ENCODE data around the gene TEX2.

The TEX2 gene

GRCh38 chr17:64128787-64129514 lies 134.1 kb downstream of the TEX2 start:
- Histone ChIP-seq H3K36me3 (ENCODE audit: control insufficient read depth, insufficient read depth, low read length) (no peaks in the 10 kb centered on the region), H3K56ac (ENCODE audit: low read length) (peak overlapping the region; percentile 89), H3K79me1 (ENCODE audit: low read length) (no peaks in the 10 kb centered on the region), H3K9ac (ENCODE audit: low read length) (peak overlapping the region; percentile 82), H2BK15ac (replicated peaks; ENCODE audit: low read depth) (no peak overlapping the region), H3K4me2 (ENCODE audit: low read length) (peak overlapping the region; percentile 61), H3K4me3 (ENCODE audit: low read length) (peak overlapping the region; percentile 70), H4K8ac (ENCODE audit: low read depth, low read length) (no peak overlapping the region), H3K18ac (ENCODE audit: low read length) (no peak overlapping the region), H3K4me1 (ENCODE audit: control insufficient read depth, low read depth, low read length) (peaks cover 7% of the 10 kb centered on the region), H2BK120ac (ENCODE audit: low read depth, low read length) (no peak overlapping the region), H2BK5ac (ENCODE audit: low read length) (no peak overlapping the region), H3K23ac (ENCODE audit: low read length) (no peak overlapping the region), H3K79me2 (ENCODE audit: control insufficient read depth, insufficient read depth, low read length) (no peaks in the 10 kb centered on the region), H3K27me3 (ENCODE audit: insufficient read depth, low read length, poor library complexity) (no peaks in the 10 kb centered on the region), H3K27ac (ENCODE audit: low read depth, low read length) (no peak overlapping the region), H4K5ac (ENCODE audit: low read length) (no peak overlapping the region), H2AK5ac (ENCODE audit: low read length) (no peak overlapping the region), H3K4ac (ENCODE audit: low read depth, low read length) (no peak overlapping the region)
- peak; percentile 42 for DNase-seq
- WGBS (ENCODE audit: extremely low coverage, insufficient coverage, low lambda C conversion rate) = no CpG with 5 or more reads among the region's 15 CpGs

- no peaks in the 10 kb centered on the region for H3K79me2 ChIP-seq (ENCODE audit: control insufficient read depth, insufficient read depth, low read length)
- H3K56ac ChIP-seq (ENCODE audit: low read length) = no peak overlapping the region
- no peak overlapping the region for H4K8ac ChIP-seq (ENCODE audit: low read depth, low read length)
- H2BK5ac ChIP-seq (ENCODE audit: low read length) = no peak overlapping the region
- no peak overlapping the region for H3K9ac ChIP-seq (ENCODE audit: low read length)
- H2BK120ac ChIP-seq (ENCODE audit: low read depth, low read length) = no peak overlapping the region
- no peaks in the 10 kb centered on the region for H3K36me3 ChIP-seq (ENCODE audit: control insufficient read depth, insufficient read depth, low read length)
- H2AK5ac ChIP-seq (ENCODE audit: low read length) = no peak overlapping the region
- peaks cover 7% of the 10 kb centered on the region for H3K4me1 ChIP-seq (ENCODE audit: control insufficient read depth, low read depth, low read length)
- H3K4me2 ChIP-seq (ENCODE audit: low read length) = no peak overlapping the region
- H3K27ac ChIP-seq (ENCODE audit: low read depth, low read length) = no peak overlapping the region
- no peak overlapping the region for H3K4ac ChIP-seq (ENCODE audit: low read depth, low read length)
- H3K27me3 ChIP-seq (ENCODE audit: insufficient read depth, low read length, poor library complexity) = no peaks in the 10 kb centered on the region
- H3K4me3 ChIP-seq (ENCODE audit: low read length) = no peak overlapping the region
- H3K79me1 ChIP-seq (ENCODE audit: low read length) = no peaks in the 10 kb centered on the region
- H3K18ac ChIP-seq (ENCODE audit: low read length) = no peak overlapping the region
- no CpG with 5 or more reads among the region's 1 CpG for WGBS (ENCODE audit: extremely low coverage, insufficient coverage, low lambda C conversion rate)
- H3K23ac ChIP-seq (ENCODE audit: low read length) = no peak overlapping the region
- H2BK15ac ChIP-seq (replicated peaks; ENCODE audit: low read depth) = no peak overlapping the region
- no peak for DNase-seq
- H4K5ac ChIP-seq (ENCODE audit: low read length) = no peak overlapping the region
These were observed 136.1 kb downstream of the TEX2 start for GRCh38 chr17:64126918-64127317.

GRCh38 chr17:64125937-64126336 lies 137.1 kb downstream of the TEX2 start:
- no peak overlapping the region for H3K4me2 ChIP-seq (ENCODE audit: low read length)
- H2BK5ac ChIP-seq (ENCODE audit: low read length) = no peak overlapping the region
- H3K27ac ChIP-seq (ENCODE audit: low read depth, low read length) = no peak overlapping the region
- no peak overlapping the region for H3K23ac ChIP-seq (ENCODE audit: low read length)
- no peaks in the 10 kb centered on the region for H3K36me3 ChIP-seq (ENCODE audit: control insufficient read depth, insufficient read depth, low read length)
- H2BK120ac ChIP-seq (ENCODE audit: low read depth, low read length) = no peak overlapping the region
- H3K79me1 ChIP-seq (ENCODE audit: low read length) = no peaks in the 10 kb centered on the region
- H2BK15ac ChIP-seq (replicated peaks; ENCODE audit: low read depth) = no peak overlapping the region
- H3K56ac ChIP-seq (ENCODE audit: low read length) = no peak overlapping the region
- no peak overlapping the region for H3K4ac ChIP-seq (ENCODE audit: low read depth, low read length)
- DNase-seq = no peak
- no peak overlapping the region for H2AK5ac ChIP-seq (ENCODE audit: low read length)
- H4K5ac ChIP-seq (ENCODE audit: low read length) = no peak overlapping the region
- H3K9ac ChIP-seq (ENCODE audit: low read length) = no peak overlapping the region
- H3K18ac ChIP-seq (ENCODE audit: low read length) = no peak overlapping the region
- H4K8ac ChIP-seq (ENCODE audit: low read depth, low read length) = no peak overlapping the region
- H3K4me1 ChIP-seq (ENCODE audit: control insufficient read depth, low read depth, low read length) = peaks cover 7% of the 10 kb centered on the region
- no peaks in the 10 kb centered on the region for H3K79me2 ChIP-seq (ENCODE audit: control insufficient read depth, insufficient read depth, low read length)
- H3K4me3 ChIP-seq (ENCODE audit: low read length) = no peak overlapping the region
- H3K27me3 ChIP-seq (ENCODE audit: insufficient read depth, low read length, poor library complexity) = no peaks in the 10 kb centered on the region
- WGBS (ENCODE audit: extremely low coverage, insufficient coverage, low lambda C conversion rate) = no CpG with 5 or more reads among the region's 3 CpGs

- Histone ChIP-seq H3K4me3 (ENCODE audit: low read length) (no peak overlapping the region), H2BK15ac (replicated peaks; ENCODE audit: low read depth) (no peak overlapping the region), H3K23ac (ENCODE audit: low read length) (no peak overlapping the region), H3K27ac (ENCODE audit: low read depth, low read length) (no peak overlapping the region), H2BK5ac (ENCODE audit: low read length) (no peak overlapping the region), H3K56ac (ENCODE audit: low read length) (no peak overlapping the region), H3K4me2 (ENCODE audit: low read length) (no peak overlapping the region), H3K18ac (ENCODE audit: low read length) (no peak overlapping the region), H3K4ac (ENCODE audit: low read depth, low read length) (no peak overlapping the region), H4K8ac (ENCODE audit: low read depth, low read length) (no peak overlapping the region), H3K36me3 (ENCODE audit: control insufficient read depth, insufficient read depth, low read length) (no peaks in the 10 kb centered on the region), H3K9ac (ENCODE audit: low read length) (no peak overlapping the region), H2BK120ac (ENCODE audit: low read depth, low read length) (no peak overlapping the region), H2AK5ac (ENCODE audit: low read length) (no peak overlapping the region), H4K5ac (ENCODE audit: low read length) (no peak overlapping the region), H3K79me1 (ENCODE audit: low read length) (no peaks in the 10 kb centered on the region), H3K4me1 (ENCODE audit: control insufficient read depth, low read depth, low read length) (peaks cover 5% of the 10 kb centered on the region), H3K79me2 (ENCODE audit: control insufficient read depth, insufficient read depth, low read length) (no peaks in the 10 kb centered on the region), H3K27me3 (ENCODE audit: insufficient read depth, low read length, poor library complexity) (no peaks in the 10 kb centered on the region)
- no peak for DNase-seq
- no CpG with 5 or more reads among the region's 3 CpGs for WGBS (ENCODE audit: extremely low coverage, insufficient coverage, low lambda C conversion rate)
These were observed 138.5 kb downstream of the TEX2 start for GRCh38 chr17:64124609-64125008.

- Histone ChIP-seq H3K4me2 (ENCODE audit: low read length) (no peak overlapping the region), H3K23ac (ENCODE audit: low read length) (no peak overlapping the region), H4K8ac (ENCODE audit: low read depth, low read length) (no peak overlapping the region), H3K79me2 (ENCODE audit: control insufficient read depth, insufficient read depth, low read length) (no peaks in the 10 kb centered on the region), H4K5ac (ENCODE audit: low read length) (no peak overlapping the region), H3K27ac (ENCODE audit: low read depth, low read length) (no peak overlapping the region), H3K27me3 (ENCODE audit: insufficient read depth, low read length, poor library complexity) (no peaks in the 10 kb centered on the region), H3K4me3 (ENCODE audit: low read length) (no peak overlapping the region), H3K56ac (ENCODE audit: low read length) (no peak overlapping the region), H3K18ac (ENCODE audit: low read length) (no peak overlapping the region), H3K4ac (ENCODE audit: low read depth, low read length) (no peak overlapping the region), H2BK15ac (replicated peaks; ENCODE audit: low read depth) (no peak overlapping the region), H3K36me3 (ENCODE audit: control insufficient read depth, insufficient read depth, low read length) (no peaks in the 10 kb centered on the region), H2AK5ac (ENCODE audit: low read length) (no peak overlapping the region), H3K4me1 (ENCODE audit: control insufficient read depth, low read depth, low read length) (no peaks in the 10 kb centered on the region), H2BK120ac (ENCODE audit: low read depth, low read length) (no peak overlapping the region), H3K79me1 (ENCODE audit: low read length) (no peaks in the 10 kb centered on the region), H2BK5ac (ENCODE audit: low read length) (no peak overlapping the region), H3K9ac (ENCODE audit: low read length) (no peak overlapping the region)
- no CpG with 5 or more reads among the region's 4 CpGs for WGBS (ENCODE audit: extremely low coverage, insufficient coverage, low lambda C conversion rate)
- no peak for DNase-seq
These were observed 139.9 kb downstream of the TEX2 start for GRCh38 chr17:64123114-64123513.
